Mesendoderm (in vitro differentiated cells): Measurements from ENCODE around the gene MYLK4.

Experiments
- DNase-seq: peaks from one replicate; pipeline ENCODE4 v3.0.0; 2013
- H2AK5ac ChIP-seq: 2 replicates; pipeline ENCODE4 v1.6.1; 2013; ENCODE audit warnings: low read length, inconsistent platforms
- H2BK120ac ChIP-seq: 2 replicates; pipeline ENCODE4 v1.6.1; 2013; ENCODE audit warnings: low read depth, mild to moderate bottlenecking, low read length, moderate library complexity, mixed read lengths
- H2BK15ac ChIP-seq: replicated peaks from 2 replicates; pipeline ENCODE4 v1.6.1; 2013; ENCODE audit warnings: low read depth, mild to moderate bottlenecking, moderate library complexity
- H2BK5ac ChIP-seq: 2 replicates; pipeline ENCODE4 v1.6.1; 2013; ENCODE audit warnings: low read length, inconsistent platforms
- H3K18ac ChIP-seq: 2 replicates; pipeline ENCODE4 v1.6.1; 2013; ENCODE audit warnings: mild to moderate bottlenecking, low read length, mixed read lengths
- H3K23ac ChIP-seq: one replicate; pipeline ENCODE4 v1.6.1; 2013; ENCODE audit warnings: low read length
- H3K27ac ChIP-seq: 2 replicates; pipeline ENCODE4 v1.5.1; 2013; ENCODE audit warnings: low read depth, mild to moderate bottlenecking, inconsistent platforms, low read length, moderate library complexity
- H3K27me3 ChIP-seq: 2 replicates; pipeline ENCODE4 v1.6.1; 2013; ENCODE audit warnings: low read length, control low read depth, mild to moderate bottlenecking, inconsistent platforms; ENCODE audit not compliant: insufficient read depth, poor library complexity
- H3K36me3 ChIP-seq: 2 replicates; pipeline ENCODE4 v1.6.1; 2013; ENCODE audit warnings: low read length, inconsistent platforms; ENCODE audit not compliant: control insufficient read depth, insufficient read depth
- H3K4ac ChIP-seq: one replicate; pipeline ENCODE4 v1.6.1; 2013; ENCODE audit warnings: low read depth, mild to moderate bottlenecking, low read length, moderate library complexity
- H3K4me1 ChIP-seq: 2 replicates; pipeline ENCODE4 v1.6.1; 2013; ENCODE audit warnings: low read depth, low read length, inconsistent platforms; ENCODE audit not compliant: control insufficient read depth
- H3K4me2 ChIP-seq: 2 replicates; pipeline ENCODE4 v1.6.1; 2013; ENCODE audit warnings: low read length
- H3K4me3 ChIP-seq: 2 replicates; pipeline ENCODE4 v1.5.1; 2013; ENCODE audit warnings: mild to moderate bottlenecking, low read length
- H3K56ac ChIP-seq: one replicate; pipeline ENCODE4 v1.6.1; 2013; ENCODE audit warnings: low read length
- H3K79me1 ChIP-seq: 2 replicates; pipeline ENCODE4 v1.6.1; 2013; ENCODE audit warnings: low read length, inconsistent platforms
- H3K79me2 ChIP-seq: 2 replicates; pipeline ENCODE4 v1.6.1; 2013; ENCODE audit warnings: mild to moderate bottlenecking, low read length; ENCODE audit not compliant: control insufficient read depth, insufficient read depth
- H3K9ac ChIP-seq: 2 replicates; pipeline ENCODE4 v1.6.1; 2013; ENCODE audit warnings: low read length, inconsistent platforms
- H4K5ac ChIP-seq: one replicate; pipeline ENCODE4 v1.6.1; 2013; ENCODE audit warnings: low read length
- H4K8ac ChIP-seq: one replicate; pipeline ENCODE4 v1.6.1; 2013; ENCODE audit warnings: low read depth, mild to moderate bottlenecking, control low read depth, low read length, moderate library complexity
- WGBS: extraction: QIAGEN DNeasy Blood & Tissue Kit; methylation state at CpG from one replicate; pipeline ENCODE4 v1.1.7; 2013; ENCODE audit warnings: low lambda C conversion rate, missing lambda C conversion rate; ENCODE audit not compliant: insufficient coverage; ENCODE audit errors: extremely low coverage; 5-methylcytosine and 5-hydroxymethylcytosine counted together

The MYLK4 gene

GRCh38 chr6:2614846-2615245 lies 135.9 kb downstream of the MYLK4 start:
- Histone ChIP-seq H3K4me1 (no peaks in the 10 kb centered on the region), H3K79me1 (no peaks in the 10 kb centered on the region), H3K18ac (no peak overlapping the region), H2AK5ac (no peak overlapping the region), H4K5ac (no peak overlapping the region), H3K9ac (no peak overlapping the region), H2BK120ac (no peak overlapping the region), H3K79me2 (no peaks in the 10 kb centered on the region), H3K56ac (no peak overlapping the region), H3K4me3 (no peak overlapping the region), H3K27me3 (no peaks in the 10 kb centered on the region), H2BK15ac (no peak overlapping the region), H2BK5ac (no peak overlapping the region), H3K27ac (no peak overlapping the region), H3K4me2 (no peak overlapping the region), H3K36me3 (no peaks in the 10 kb centered on the region), H3K23ac (no peak overlapping the region), H4K8ac (no peak overlapping the region), H3K4ac (no peak overlapping the region)
- no CpG with 5 or more reads among the region's 5 CpGs for WGBS
- DNase-seq = no peak

GRCh38 chr6:2614155-2614554 lies 136.6 kb downstream of the MYLK4 start:
- Histone ChIP-seq H3K27me3 (no peaks in the 10 kb centered on the region), H3K4me3 (no peak overlapping the region), H2BK5ac (no peak overlapping the region), H3K4ac (no peak overlapping the region), H3K4me1 (no peaks in the 10 kb centered on the region), H3K56ac (no peak overlapping the region), H3K23ac (no peak overlapping the region), H3K79me2 (no peaks in the 10 kb centered on the region), H3K27ac (no peak overlapping the region), H3K36me3 (no peaks in the 10 kb centered on the region), H3K79me1 (no peaks in the 10 kb centered on the region), H3K4me2 (no peak overlapping the region), H3K18ac (no peak overlapping the region), H4K5ac (no peak overlapping the region), H4K8ac (no peak overlapping the region), H2AK5ac (no peak overlapping the region), H2BK15ac (no peak overlapping the region), H3K9ac (no peak overlapping the region), H2BK120ac (no peak overlapping the region)
- DNase-seq = no peak
- WGBS = no CpG with 5 or more reads among the region's 6 CpGs
